ENCODE results near the gene SFMBT1.

Gene SFMBT1

DNA sequence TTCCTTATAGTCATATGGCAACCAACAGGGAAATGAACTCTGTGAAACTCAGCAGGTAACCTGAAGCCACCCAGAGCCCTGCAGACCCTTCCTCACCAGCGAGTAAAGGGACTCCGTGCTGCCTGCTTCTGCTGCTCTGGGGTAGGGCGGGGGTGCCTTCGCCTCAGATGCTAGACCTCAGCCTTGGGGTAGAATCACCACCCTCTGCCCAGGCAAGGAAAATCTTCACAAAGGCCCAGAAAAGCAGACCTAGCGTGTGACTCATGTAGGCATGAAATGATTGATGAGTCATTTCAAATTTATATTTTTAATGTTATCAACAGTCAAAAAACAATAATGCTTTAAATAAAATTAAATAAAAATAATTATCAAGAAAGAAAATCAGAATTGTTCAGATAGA, 155.1 kb downstream of the SFMBT1 start:
- DNase-seq (ENCODE audit: low read depth in 2 of 3, low spot score in 2 of 3): no peak

DNA sequence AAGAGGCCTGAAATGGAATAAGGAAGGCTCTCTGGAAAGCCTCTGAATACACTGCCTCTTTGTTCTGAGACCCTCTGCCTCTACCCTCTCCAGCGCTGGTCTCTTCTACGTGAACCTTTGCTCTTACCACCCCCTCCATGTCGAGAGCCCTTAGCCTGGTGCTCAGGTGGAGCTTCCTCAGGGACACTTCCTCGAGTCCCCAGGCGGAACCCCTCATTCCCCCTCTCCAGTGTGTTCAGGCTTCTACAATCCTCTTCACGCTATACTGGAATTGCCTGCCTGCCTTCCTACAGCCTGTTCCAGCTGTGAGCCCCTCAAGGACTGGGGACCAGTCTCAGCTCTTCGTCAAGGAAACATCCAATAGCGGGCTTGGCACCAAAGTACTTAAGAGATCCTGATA, 156.0 kb downstream of the SFMBT1 start:
- no peak for DNase-seq (ENCODE audit: low read depth in 2 of 3, low spot score in 2 of 3)

DNA sequence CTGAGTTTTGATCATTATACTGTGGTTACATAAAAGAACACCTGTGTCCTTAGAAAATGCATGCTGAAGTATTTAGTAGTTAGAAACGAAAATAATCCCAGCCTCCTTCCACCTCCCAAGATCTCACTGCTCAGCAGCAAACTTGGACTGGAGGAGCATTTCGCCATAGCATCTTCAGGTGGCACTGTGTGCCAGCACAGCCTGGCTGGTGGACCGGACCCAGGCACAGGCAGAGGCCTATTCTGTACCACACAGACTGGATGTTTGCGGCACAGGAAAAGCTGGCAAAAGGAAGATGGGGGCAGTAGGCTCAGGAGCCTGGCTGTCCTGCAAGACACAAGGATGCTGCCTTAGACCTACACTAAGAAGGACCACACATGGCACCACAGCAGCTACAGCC, 158.7 kb downstream of the SFMBT1 start:
- no peak for DNase-seq (ENCODE audit: low read depth in 2 of 3, low spot score in 2 of 3)

DNA sequence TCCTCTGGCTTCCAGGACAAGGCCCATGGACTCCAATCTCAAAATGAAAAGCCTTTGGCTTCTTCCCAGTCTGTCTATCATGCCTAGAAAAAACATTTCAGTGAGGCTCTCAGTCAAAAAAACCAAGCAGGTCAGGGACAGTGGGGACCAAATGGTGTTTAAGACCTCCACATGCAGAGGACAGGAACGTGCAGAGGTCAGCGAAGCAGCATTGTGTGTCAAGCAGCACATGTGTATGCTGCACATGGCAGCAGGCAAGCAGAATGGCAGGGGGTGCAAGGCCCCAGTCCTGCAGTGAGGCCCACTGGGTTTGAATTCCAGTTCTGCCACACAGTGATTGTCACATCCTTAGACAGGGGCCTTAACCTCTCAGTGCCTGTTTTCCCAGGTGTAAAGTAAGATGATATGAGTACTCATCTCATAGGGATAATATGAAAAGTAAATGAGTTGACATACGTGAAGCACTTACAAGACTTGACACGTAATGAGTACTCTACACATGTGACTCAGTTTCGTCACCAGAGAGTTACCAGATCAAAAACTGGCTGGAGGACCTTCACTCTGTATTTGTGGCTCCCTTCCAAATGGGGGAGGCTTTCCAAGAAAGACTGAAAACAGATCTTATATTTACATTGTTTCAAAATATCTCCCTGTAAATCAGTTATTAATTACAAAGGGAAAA, 159.7 kb downstream of the SFMBT1 start:
- no peak for DNase-seq (ENCODE audit: low read depth in 2 of 3, low spot score in 2 of 3)

DNA sequence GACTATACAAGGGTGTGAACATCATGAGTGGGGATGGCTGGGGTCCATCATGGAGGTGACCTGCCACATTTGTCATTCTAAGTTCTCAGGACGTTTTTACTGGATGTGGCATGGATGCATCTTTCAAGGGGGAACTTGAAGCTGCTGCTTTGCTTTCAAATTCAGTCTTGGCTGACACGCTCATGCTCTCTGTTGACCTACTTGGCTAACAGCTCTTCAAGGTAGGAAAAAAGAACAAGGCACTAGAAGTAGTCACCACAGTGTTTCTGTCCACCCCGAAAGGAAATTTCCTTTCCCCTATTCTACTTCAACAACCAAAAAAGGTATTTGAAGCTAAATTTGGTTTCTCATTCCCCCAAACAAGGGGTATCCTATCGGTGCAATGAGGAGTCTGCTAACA, 163.5 kb downstream of the SFMBT1 start:
- no peak for DNase-seq (ENCODE audit: low read depth in 2 of 3, low spot score in 2 of 3)

DNA sequence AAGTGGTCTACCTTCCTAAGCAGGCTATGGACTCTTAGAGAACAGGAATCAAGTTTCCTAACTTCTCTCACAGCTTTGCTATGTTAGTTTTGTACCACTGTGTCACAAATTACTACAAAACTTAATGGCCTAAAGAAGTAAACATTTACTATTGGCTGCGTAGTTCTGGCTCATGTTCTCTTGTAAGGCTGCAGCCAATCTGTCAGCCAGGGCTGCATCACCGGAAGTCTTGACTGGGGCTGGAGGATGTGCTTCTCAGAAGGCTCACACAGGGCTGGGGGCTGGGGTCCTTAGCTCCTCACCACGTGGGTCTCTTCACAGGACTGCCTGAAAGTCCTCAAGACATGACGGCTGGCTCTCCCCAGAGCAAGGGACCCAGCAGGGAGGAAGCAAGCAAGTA, 164.0 kb downstream of the SFMBT1 start:
- DNase-seq (ENCODE audit: low read depth in 2 of 3, low spot score in 2 of 3): no peak

DNA sequence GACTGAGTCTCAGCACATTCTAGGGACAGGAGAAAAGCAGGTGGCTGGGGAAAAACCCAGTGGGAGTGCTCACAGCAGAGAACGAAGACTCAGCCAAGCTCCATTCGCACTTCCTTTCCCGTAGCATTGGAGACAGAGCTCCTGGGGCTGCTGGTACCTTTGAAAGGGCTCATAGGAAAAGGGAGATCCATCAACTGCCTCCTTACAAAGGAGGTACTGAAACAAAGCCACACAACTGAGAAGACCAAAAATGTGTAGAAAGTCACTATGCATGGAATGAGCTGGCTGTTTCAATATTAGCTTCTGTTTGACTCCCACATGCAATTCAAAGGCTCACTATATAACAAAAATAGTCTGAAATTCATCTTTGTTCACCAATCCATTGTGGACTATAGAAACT, 165.4 kb downstream of the SFMBT1 start:
- no peak for DNase-seq (ENCODE audit: low read depth in 2 of 3, low spot score in 2 of 3)

DNA sequence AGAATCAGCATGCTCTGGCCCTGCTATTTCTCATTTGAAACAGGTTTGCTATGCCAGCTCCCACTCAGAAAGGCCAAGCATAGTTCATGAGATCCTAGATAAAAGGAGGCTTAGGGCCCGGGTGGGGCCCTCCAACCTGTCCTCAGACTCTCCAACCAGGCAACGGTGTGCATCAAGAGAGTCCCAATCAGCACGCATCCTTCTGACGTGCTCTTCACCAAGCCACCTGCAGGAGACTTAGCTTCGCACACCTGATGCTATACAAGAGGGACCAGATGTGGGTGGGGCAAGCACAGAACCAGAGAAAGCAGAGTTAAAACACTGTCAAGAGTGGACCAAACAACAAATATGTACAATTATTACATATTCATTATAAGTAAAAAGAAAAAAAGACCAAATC, 165.8 kb downstream of the SFMBT1 start:
- no peak for DNase-seq (ENCODE audit: low read depth in 2 of 3, low spot score in 2 of 3)

DNA sequence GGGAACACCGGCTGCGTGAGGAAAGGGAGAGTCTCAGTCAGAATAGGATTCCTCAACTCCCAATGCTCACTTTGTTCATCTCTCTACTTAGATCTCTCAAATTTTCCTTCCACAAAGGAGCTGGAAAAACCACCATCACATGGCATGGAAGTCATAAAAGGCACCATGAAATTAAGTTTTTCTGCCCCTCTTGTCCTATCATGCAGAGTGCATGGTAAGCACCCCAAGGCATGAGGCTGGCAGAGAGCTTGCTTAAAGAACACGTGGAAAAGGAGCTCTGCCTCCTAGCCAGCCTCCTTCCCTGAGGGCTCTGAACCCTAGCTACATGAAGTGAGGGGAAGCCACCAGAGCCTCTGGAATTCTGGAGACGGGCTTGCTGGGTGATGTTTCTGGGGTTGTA, 166.3 kb downstream of the SFMBT1 start:
- no peak for DNase-seq (ENCODE audit: low read depth in 2 of 3, low spot score in 2 of 3)

DNA sequence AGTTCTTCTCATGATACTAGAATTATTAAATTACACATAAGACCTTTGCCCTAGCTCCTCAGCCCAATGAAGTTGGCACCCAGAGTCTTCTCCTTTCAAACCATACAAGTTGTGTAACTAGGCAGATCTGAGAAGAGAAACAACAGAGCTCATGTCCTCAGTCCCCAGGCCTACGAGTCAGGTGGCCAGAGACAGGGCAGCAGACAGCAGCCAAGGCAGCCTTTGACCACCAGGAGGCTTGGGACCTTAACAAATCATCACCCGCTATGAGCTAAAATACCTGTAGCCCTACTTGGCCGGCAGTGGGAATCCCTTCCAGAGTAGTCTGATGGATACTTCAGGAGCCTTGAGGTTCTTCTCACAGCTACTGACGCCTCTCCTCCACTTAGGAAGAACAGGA, 166.8 kb downstream of the SFMBT1 start:
- DNase-seq (ENCODE audit: low read depth in 2 of 3, low spot score in 2 of 3): no peak

DNA sequence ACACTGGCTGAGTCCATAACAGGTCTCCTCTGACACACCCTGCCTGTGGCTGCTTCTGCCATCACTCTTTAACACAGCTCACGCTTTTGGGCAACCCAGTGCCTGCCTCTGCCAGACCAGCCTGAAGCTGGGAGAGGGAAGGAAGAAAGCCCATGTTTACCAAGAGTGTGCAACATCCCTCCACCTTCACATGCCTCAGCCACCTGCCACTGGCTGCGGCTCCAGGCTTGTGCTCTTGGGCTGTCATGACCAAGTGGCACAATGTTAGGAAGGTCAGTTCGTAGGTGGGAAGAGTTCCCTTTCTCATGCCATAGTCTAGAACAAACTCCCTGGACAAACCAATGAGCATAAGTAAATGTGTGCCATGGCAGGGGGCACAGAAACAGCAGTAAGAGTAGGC, 168.8 kb downstream of the SFMBT1 start:
- DNase-seq (ENCODE audit: low read depth in 2 of 3, low spot score in 2 of 3): no peak

DNA sequence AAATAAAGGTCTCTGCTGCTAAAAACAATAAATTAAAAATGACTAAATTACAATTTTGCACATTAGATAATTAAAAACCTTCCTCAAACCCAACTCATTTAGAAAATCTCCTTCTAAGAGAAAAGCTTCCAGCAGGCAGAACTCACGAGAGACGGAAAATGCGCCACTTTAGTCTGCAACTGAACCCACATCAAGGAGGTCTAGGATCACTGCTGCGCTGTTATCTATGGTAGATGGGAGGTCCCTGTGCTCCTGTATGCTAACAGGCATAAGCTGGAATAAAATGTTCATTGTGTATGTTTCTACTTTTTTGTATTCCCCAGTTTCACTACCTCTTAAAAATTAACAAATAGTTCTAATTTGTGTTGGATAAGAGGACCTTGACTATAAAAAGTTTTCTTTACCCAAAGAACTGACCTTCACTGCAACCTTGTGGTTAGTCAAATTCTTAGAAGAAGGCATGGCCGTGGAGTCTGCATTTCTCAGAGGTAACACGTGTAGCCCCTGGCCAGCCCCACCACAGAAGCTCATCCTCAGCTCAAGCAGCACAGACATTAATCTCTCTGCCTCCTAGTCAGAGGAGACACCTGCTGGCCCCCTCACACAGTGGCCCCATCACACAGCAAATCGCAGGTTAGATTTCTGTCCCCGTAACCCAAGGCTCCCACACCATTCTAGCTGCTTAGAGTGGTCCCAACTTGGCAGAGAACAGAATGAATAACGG, 170.8 kb downstream of the SFMBT1 start:
- no peak for DNase-seq (ENCODE audit: low read depth in 2 of 3, low spot score in 2 of 3)

DNA sequence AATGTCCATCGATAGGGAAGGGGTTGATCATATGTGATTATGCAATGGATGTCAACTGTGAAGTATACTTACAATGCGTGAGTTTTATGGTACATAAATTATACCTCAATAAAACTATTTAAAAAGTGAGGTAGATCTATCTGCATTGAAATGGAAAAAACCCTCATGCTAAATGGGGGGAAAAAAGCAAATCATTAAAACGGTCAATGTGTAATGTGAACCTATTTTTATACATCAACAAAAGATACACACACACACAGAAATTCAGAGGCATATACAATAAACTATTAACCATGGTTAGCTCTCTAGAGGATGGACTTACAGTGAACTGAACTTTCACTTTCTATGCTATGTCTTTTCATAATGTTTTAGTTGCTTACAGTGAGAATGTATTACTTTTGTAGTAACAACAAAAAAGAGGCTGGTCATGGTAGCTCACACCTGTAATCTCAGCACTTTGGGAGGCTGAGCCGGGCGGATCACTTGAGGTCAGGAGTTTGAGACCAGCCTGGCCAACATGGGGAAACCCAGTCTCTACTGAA, 171.6 kb downstream of the SFMBT1 start:
- DNase-seq (ENCODE audit: low read depth in 2 of 3, low spot score in 2 of 3): no peak

DNA sequence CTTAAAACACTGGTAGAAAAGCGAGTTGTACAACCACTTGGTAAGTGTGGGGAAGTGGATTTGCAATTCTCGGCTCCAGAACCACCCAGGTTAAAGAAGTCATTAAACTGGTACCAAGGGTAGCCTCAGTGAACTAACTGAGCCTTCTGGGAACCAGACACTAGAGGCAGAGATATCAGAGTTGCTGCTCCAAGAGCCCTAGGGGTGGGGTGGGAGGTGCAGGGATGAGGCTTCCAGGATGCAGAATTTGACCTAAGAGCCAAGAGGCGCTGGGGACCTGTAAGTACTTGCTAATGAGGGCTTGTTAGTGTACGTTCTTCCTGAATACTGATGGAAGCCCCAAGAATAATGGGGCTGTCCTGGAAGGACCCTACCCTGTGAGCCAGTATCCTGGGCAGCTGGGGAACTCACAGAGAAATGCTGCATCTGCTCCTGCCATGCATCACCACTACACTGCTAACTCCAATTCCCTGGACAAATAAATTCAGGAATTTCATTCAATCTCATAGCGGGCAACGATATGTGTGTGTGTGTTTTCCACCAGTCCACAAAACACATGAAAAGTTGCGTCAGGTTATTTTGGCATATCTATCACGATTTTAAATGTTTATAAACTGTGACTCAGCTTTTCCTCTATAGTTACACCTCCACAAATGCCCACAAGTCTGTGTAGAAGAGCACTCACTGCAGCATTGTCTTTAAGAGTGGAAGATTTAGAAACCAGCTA, 172.3 kb downstream of the SFMBT1 start:
- DNase-seq (ENCODE audit: low read depth in 2 of 3, low spot score in 2 of 3): no peak

DNA sequence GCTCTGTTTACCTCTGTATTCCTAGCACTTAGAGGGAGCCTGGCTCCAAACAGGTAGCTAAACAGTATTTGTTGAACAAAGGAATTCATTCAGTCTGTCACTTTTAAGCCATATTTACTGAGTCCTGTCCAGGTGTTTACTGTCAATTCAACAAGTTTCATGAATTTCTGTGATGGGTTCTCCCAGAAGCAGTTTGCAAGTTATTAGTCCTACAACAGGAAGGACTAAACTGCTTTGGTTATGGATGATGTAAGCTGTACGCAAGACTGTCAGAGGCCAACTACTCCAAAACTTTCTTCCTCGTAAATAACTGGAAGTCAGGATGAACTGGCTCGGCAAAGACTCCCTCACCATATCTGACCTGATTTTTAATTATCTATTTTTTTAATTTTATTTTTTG, 173.6 kb downstream of the SFMBT1 start:
- no peak for DNase-seq (ENCODE audit: low read depth in 2 of 3, low spot score in 2 of 3)

DNA sequence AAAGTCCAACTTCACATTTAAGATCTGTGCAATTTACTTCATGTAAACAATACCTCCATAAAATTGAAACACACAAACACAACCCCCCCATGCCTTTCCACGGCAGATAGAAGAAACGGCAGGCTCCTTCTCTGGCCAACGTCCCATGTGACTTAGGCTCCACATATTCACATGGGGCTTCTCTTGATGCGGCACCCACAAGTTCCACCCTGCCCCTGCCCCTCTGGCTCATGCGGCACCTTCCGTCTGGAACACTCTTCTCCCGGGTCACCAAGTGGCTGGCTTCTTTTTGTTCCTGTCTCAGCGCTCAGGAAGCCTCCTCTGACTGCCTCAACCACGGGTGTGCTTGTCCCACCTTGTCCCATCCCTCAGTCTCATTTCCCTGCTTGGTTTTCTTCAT, 174.1 kb downstream of the SFMBT1 start:
- DNase-seq (ENCODE audit: low read depth in 2 of 3, low spot score in 2 of 3): no peak

DNA sequence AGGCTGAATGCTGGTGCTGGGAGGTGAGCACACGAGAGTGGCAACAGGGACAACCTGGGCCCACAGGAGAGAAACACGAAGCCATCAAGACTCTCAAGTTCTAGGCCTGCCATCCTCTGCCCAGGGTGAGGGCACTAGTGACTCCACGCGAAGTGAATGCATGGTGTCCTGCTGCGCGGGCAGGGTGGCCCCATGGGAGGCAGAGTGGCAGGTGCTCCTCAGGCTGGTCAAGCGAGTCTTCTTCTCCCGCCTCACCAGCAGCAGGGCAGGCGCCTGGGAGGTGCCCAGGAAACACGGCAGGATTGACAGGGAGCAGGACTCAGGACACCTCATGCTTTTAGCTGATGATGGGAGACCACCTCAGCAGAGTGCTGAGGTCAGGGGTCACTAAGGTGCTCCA, 175.4 kb downstream of the SFMBT1 start:
- no peak for DNase-seq (ENCODE audit: low read depth in 2 of 3, low spot score in 2 of 3)

DNA sequence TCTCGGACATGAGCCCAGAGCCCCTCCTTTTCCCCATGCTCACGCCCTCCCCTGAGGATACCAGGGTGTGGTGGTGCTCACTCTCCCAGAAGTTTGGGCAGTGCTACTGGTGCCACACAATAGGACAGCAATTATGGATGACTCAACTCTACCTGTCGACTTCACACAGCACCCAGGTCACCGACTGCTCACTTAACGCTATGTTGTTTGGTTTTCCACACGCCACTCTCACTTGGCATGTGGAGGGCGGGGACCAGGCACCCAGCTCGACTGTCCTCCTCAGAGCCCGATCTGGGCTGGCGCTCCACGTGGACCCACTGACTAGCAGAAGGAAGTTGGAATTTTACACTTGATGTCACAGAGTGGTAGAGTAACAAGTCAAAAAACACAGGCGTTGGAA, 179.4 kb downstream of the SFMBT1 start:
- no peak for DNase-seq (ENCODE audit: low read depth in 2 of 3, low spot score in 2 of 3)

DNA sequence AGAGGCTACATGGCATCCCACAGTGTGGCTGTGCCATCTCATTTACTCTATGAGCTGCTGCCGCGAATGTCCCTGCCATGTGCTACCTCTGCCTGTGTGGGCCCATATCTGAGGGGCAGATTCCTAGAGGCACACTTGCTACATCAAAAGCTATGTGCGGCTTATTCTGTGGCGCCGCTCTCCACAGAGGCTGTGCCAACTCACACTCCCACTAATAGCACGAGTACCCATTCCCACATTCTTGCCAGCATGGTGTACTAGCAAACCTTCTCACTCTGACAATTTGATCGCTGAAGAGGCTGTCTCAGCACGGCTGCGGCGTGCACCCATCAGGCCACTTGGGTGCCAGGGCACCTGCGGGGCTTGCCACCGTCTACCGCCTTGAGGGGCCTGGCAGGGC, 179.9 kb downstream of the SFMBT1 start:
- DNase-seq (ENCODE audit: low read depth in 2 of 3, low spot score in 2 of 3): no peak

DNA sequence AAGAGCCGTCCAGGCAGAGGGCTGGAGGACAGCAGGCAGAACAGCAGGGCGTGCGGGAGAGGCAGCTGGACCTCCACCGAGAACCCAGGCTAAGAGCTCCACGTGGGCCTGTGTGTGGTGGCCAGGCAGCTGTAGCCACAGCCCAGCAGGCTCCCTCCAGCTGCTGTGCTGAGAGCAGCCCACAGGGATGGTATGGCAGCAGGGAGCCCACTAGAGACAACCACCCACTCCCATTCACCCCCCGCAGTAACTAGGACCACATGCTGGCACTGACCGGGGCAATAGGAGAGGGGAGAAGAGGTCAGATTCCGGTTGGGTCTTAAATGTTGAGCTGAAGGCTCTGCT, 185.5 kb downstream of the SFMBT1 start:
- DNase-seq (ENCODE audit: low read depth in 2 of 3, low spot score in 2 of 3): no peak

DNA sequence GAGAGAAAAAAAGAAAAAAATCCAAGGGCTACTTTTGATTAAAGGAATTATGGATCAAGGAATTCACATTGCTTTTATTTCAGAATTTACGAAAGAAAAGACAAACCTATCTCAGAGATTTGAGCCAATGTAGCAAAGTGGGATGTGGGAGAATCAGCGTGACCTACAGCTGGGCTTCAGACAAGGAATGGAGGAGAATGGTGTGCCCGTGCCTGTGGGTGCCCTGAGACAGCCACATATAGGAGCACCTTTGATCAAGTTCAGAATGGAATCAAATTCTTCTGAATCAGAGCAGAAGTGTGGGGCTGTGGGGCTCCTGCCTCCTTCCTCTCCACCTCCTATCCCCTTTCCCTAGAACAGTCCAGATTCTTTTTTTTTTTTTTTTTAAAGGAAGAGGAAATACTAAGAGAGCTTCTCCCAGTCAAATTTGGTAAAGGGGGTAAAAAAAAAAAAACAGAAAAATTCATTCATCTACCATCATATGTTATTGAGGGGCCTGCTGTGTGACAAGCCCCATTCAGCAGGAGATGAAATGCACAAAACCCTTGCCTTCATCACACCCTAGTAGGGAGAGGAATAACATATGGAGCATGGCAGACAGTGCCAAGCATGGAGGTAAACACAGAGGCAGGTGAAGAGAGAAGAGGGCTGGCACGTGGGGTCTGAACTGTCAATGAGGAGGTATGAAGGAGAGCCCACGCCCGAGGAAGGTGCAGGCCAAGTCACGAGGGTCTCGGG, 186.0 kb downstream of the SFMBT1 start:
- no peak for DNase-seq (ENCODE audit: low read depth in 2 of 3, low spot score in 2 of 3)

DNA sequence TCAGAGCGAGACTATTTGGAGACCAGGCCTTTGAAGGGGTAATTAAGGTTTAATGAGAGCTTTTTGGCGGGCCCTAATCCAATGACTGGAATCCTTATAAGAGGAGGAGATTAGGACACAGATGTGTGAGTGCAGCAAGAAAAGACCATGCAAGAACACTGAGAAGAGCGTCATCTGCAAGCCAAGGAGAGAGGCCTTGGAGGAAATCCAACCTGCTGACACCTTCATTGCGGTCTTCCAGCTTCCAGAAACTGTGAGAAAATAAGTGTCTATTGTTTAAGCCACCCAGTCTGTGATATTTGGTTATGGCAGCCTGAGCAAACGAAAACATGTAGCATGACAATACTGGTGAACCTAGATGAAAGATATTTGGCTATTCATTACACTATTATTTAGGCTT, 188.0 kb downstream of the SFMBT1 start:
- DNase-seq (ENCODE audit: low read depth in 2 of 3, low spot score in 2 of 3): no peak
